ENCODE data around the gene SULF2. TPM values are rescaled to one million over a fixed set of nuclear protein-coding genes. Genes with fewer than 3 reads are reported as not detected.

Gene SULF2
- total and polyA plus RNA-seq, 2 of the 13 experiments (the other 11 are each of a cell fraction or from before 2014, with no cell fraction given), result 7.2 to 50.9 TPM

- TF ChIP-seq ZGPAT (CRISPR knock-in tag; IDR thresholded peaks at IDR 0.05) (0 out of 2 replicates have a peak, but pooled peaks have one; percentile 57), ETV6 (CRISPR knock-in tag; conservative IDR thresholded peaks at IDR 0.05) (peak; percentile 69), ZNF335 (CRISPR knock-in tag; IDR thresholded peaks at IDR 0.05) (no peak), NCOA5 (CRISPR knock-in tag; IDR thresholded peaks at IDR 0.05) (no peak), SAP130 (CRISPR knock-in tag; IDR thresholded peaks at IDR 0.05; ENCODE audit: low read depth) (peak; percentile 43; the same call in 1 of the 2 replicates), HNF4A (CRISPR knock-in tag; IDR thresholded peaks at IDR 0.05) (0 out of 2 replicates have a peak, but pooled peaks have one; percentile 17), ZNF552 (CRISPR knock-in tag; IDR thresholded peaks at IDR 0.05; ENCODE audit: borderline replicate concordance) (no peak), ZNF839 (CRISPR knock-in tag; IDR thresholded peaks at IDR 0.05; ENCODE audit: borderline replicate concordance) (no peak), FOXC1 (CRISPR knock-in tag; IDR thresholded peaks at IDR 0.05; ENCODE audit: borderline replicate concordance) (0 out of 2 replicates have a peak, but pooled peaks have one; percentile 20), GABPB1 (CRISPR knock-in tag; IDR thresholded peaks at IDR 0.05) (peak; percentile 29), ZNF550 (CRISPR knock-in tag; IDR thresholded peaks at IDR 0.05; ENCODE audit: borderline replicate concordance) (peak; percentile 79; the same call in 1 of the 2 replicates), ZNF234 (CRISPR knock-in tag; conservative IDR thresholded peaks at IDR 0.05) (no peak), TOPORS (CRISPR knock-in tag; IDR thresholded peaks at IDR 0.05) (no peak), MZF1 (CRISPR knock-in tag; IDR thresholded peaks at IDR 0.05; ENCODE audit: borderline replicate concordance) (no peak), U2AF2 (IDR thresholded peaks at IDR 0.05; ENCODE audit: low read depth, low read length) (no peak)
- TF ChIP-seq, protein P1, sequence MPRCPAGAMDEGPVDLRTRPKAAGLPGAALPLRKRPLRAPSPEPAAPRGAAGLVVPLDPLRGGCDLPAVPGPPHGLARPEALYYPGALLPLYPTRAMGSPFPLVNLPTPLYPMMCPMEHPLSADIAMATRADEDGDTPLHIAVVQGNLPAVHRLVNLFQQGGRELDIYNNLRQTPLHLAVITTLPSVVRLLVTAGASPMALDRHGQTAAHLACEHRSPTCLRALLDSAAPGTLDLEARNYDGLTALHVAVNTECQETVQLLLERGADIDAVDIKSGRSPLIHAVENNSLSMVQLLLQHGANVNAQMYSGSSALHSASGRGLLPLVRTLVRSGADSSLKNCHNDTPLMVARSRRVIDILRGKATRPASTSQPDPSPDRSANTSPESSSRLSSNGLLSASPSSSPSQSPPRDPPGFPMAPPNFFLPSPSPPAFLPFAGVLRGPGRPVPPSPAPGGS (CRISPR knock-in tag; IDR thresholded peaks at IDR 0.05), result 0 out of 2 replicates have a peak, but pooled peaks have one; percentile 29
- TF ChIP-seq, protein P2, sequence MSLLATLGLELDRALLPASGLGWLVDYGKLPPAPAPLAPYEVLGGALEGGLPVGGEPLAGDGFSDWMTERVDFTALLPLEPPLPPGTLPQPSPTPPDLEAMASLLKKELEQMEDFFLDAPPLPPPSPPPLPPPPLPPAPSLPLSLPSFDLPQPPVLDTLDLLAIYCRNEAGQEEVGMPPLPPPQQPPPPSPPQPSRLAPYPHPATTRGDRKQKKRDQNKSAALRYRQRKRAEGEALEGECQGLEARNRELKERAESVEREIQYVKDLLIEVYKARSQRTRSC (CRISPR knock-in tag; IDR thresholded peaks at IDR 0.05; ENCODE audit: low read depth), result no peak
- TF ChIP-seq, protein P3, sequence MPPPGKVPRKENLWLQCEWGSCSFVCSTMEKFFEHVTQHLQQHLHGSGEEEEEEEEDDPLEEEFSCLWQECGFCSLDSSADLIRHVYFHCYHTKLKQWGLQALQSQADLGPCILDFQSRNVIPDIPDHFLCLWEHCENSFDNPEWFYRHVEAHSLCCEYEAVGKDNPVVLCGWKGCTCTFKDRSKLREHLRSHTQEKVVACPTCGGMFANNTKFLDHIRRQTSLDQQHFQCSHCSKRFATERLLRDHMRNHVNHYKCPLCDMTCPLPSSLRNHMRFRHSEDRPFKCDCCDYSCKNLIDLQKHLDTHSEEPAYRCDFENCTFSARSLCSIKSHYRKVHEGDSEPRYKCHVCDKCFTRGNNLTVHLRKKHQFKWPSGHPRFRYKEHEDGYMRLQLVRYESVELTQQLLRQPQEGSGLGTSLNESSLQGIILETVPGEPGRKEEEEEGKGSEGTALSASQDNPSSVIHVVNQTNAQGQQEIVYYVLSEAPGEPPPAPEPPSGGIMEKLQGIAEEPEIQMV (CRISPR knock-in tag; IDR thresholded peaks at IDR 0.05; ENCODE audit: low read depth), result no peak
- TF ChIP-seq, protein P4, sequence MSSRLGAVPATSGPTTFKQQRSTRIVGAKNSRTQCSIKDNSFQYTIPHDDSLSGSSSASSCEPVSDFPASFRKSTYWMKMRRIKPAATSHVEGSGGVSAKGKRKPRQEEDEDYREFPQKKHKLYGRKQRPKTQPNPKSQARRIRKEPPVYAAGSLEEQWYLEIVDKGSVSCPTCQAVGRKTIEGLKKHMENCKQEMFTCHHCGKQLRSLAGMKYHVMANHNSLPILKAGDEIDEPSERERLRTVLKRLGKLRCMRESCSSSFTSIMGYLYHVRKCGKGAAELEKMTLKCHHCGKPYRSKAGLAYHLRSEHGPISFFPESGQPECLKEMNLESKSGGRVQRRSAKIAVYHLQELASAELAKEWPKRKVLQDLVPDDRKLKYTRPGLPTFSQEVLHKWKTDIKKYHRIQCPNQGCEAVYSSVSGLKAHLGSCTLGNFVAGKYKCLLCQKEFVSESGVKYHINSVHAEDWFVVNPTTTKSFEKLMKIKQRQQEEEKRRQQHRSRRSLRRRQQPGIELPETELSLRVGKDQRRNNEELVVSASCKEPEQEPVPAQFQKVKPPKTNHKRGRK (CRISPR knock-in tag; IDR thresholded peaks at IDR 0.05), result no peak
- TF ChIP-seq, protein P5, sequence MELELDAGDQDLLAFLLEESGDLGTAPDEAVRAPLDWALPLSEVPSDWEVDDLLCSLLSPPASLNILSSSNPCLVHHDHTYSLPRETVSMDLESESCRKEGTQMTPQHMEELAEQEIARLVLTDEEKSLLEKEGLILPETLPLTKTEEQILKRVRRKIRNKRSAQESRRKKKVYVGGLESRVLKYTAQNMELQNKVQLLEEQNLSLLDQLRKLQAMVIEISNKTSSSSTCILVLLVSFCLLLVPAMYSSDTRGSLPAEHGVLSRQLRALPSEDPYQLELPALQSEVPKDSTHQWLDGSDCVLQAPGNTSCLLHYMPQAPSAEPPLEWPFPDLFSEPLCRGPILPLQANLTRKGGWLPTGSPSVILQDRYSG (CRISPR knock-in tag; IDR thresholded peaks at IDR 0.05), result peak; percentile 64; the same call in 1 of the 2 replicates
These were observed 828 bp upstream of the SULF2 start (continued) for GRCh38 chr20:47785854-47786764.

All from HepG2 (cell line).